Neuron (in vitro differentiated cells): ENCODE results near the gene ATM.
"Not testable (repeated sequence)": the region's sequence is repeated elsewhere in the genome, so short reads cannot be mapped to it uniquely, and the experiment has no call there.

Experiments
- H2AFZ ChIP-seq: one replicate; pipeline ENCODE4 v1.6.1; 2013; ENCODE audit warnings: low read depth, mild to moderate bottlenecking, inconsistent platforms, low read length, moderate library complexity
- H3K27me3 ChIP-seq: one replicate; pipeline ENCODE4 v1.6.1; 2013; ENCODE audit warnings: low read length; ENCODE audit not compliant: insufficient read depth
- H3K36me3 ChIP-seq: one replicate; pipeline ENCODE4 v1.6.1; 2013; ENCODE audit warnings: low read length; ENCODE audit not compliant: insufficient read depth
- H3K4me1 ChIP-seq: one replicate; pipeline ENCODE4 v1.6.1; 2013; ENCODE audit warnings: low read length; ENCODE audit not compliant: insufficient read depth
- H3K4me3 ChIP-seq: 2 replicates; pipeline ENCODE4 v1.5.1; 2013; ENCODE audit warnings: mild to moderate bottlenecking, low read length, moderate library complexity
- H3K9me3 ChIP-seq: one replicate; pipeline ENCODE4 v1.6.1; 2013; ENCODE audit warnings: low read length

The ATM gene

GRCh38 chr11:108370990-108371389 is 148.1 kb downstream of the ATM start:
- H3K36me3 ChIP-seq: peaks cover 14% of the 10 kb centered on the region
- H3K4me1 ChIP-seq: no peaks in the 10 kb centered on the region
- H3K27me3 ChIP-seq: no peaks in the 10 kb centered on the region
- H3K4me3 ChIP-seq: no peak overlapping the region
- peaks cover 2% of the 10 kb centered on the region for H3K9me3 ChIP-seq
- no peak overlapping the region for H2AFZ ChIP-seq

- not testable (repeated sequence) for H2AFZ ChIP-seq, H3K4me3 ChIP-seq, H3K36me3 ChIP-seq, H3K27me3 ChIP-seq, H3K4me1 ChIP-seq, H3K9me3 ChIP-seq
Measured at GRCh38 chr11:108373505-108373904, 150.6 kb downstream of the ATM start.

GRCh38 chr11:108388576-108388975 is 165.7 kb downstream of the ATM start:
- Histone ChIP-seq H3K27me3 (no peaks in the 10 kb centered on the region), H2AFZ (no peak overlapping the region), H3K9me3 (no peaks in the 10 kb centered on the region), H3K4me1 (no peaks in the 10 kb centered on the region), H3K36me3 (no peaks in the 10 kb centered on the region), H3K4me3 (no peak overlapping the region)

- no peak overlapping the region for H3K4me3 ChIP-seq
- H3K9me3 ChIP-seq: no peaks in the 10 kb centered on the region
- no peaks in the 10 kb centered on the region for H3K27me3 ChIP-seq
- H2AFZ ChIP-seq: no peak overlapping the region
- no peaks in the 10 kb centered on the region for H3K36me3 ChIP-seq
- H3K4me1 ChIP-seq: no peaks in the 10 kb centered on the region
Measured at GRCh38 chr11:108392353-108392752, 169.5 kb downstream of the ATM start.

- no peaks in the 10 kb centered on the region for H3K4me1 ChIP-seq
- no peaks in the 10 kb centered on the region for H3K9me3 ChIP-seq
- H3K4me3 ChIP-seq: no peak overlapping the region
- no peaks in the 10 kb centered on the region for H3K27me3 ChIP-seq
- no peak overlapping the region for H2AFZ ChIP-seq
- H3K36me3 ChIP-seq: no peaks in the 10 kb centered on the region
Measured at GRCh38 chr11:108393046-108393445, 170.2 kb downstream of the ATM start.

- Histone ChIP-seq H3K4me1 (no peaks in the 10 kb centered on the region), H3K4me3 (no peak overlapping the region), H3K27me3 (no peaks in the 10 kb centered on the region), H2AFZ (no peak overlapping the region), H3K36me3 (no peaks in the 10 kb centered on the region), H3K9me3 (no peaks in the 10 kb centered on the region)
Measured at GRCh38 chr11:108394744-108395284, 171.9 kb downstream of the ATM start.

- not testable (repeated sequence) for H3K4me1 ChIP-seq, H3K4me3 ChIP-seq, H3K27me3 ChIP-seq, H2AFZ ChIP-seq, H3K9me3 ChIP-seq, H3K36me3 ChIP-seq
Measured at GRCh38 chr11:108396672-108397071, 173.8 kb downstream of the ATM start.

GRCh38 chr11:108398439-108398838 is 175.6 kb downstream of the ATM start:
- H2AFZ ChIP-seq: no peak overlapping the region
- H3K9me3 ChIP-seq: no peaks in the 10 kb centered on the region
- no peaks in the 10 kb centered on the region for H3K36me3 ChIP-seq
- H3K27me3 ChIP-seq: no peaks in the 10 kb centered on the region
- H3K4me3 ChIP-seq: no peak overlapping the region
- H3K4me1 ChIP-seq: no peaks in the 10 kb centered on the region

GRCh38 chr11:108402241-108402640 is 179.4 kb downstream of the ATM start:
- H3K4me3 ChIP-seq: no peak overlapping the region
- H2AFZ ChIP-seq: no peak overlapping the region
- no peaks in the 10 kb centered on the region for H3K9me3 ChIP-seq
- H3K27me3 ChIP-seq: no peaks in the 10 kb centered on the region
- no peaks in the 10 kb centered on the region for H3K36me3 ChIP-seq
- no peaks in the 10 kb centered on the region for H3K4me1 ChIP-seq

- H3K9me3 ChIP-seq: no peaks in the 10 kb centered on the region
- no peak overlapping the region for H3K4me3 ChIP-seq
- no peaks in the 10 kb centered on the region for H3K4me1 ChIP-seq
- H3K36me3 ChIP-seq: no peaks in the 10 kb centered on the region
- H2AFZ ChIP-seq: no peak overlapping the region
- H3K27me3 ChIP-seq: no peaks in the 10 kb centered on the region
Measured at GRCh38 chr11:108403052-108403451, 180.2 kb downstream of the ATM start.

GRCh38 chr11:108405706-108406105 is 182.8 kb downstream of the ATM start:
- H3K27me3 ChIP-seq: no peaks in the 10 kb centered on the region
- no peaks in the 10 kb centered on the region for H3K4me1 ChIP-seq

GRCh38 chr11:108414958-108415357 is 192.1 kb downstream of the ATM start:
- Histone ChIP-seq H3K27me3 (no peaks in the 10 kb centered on the region), H3K4me3 (no peak overlapping the region), H3K9me3 (no peaks in the 10 kb centered on the region), H3K36me3 (no peaks in the 10 kb centered on the region), H2AFZ (no peak overlapping the region), H3K4me1 (no peaks in the 10 kb centered on the region)

More at GRCh38 chr11:108405706-108406105, 182.8 kb downstream of the ATM start:
- Histone ChIP-seq H3K9me3 (no peaks in the 10 kb centered on the region), H3K4me3 (no peak overlapping the region), H2AFZ (no peak overlapping the region), H3K36me3 (no peaks in the 10 kb centered on the region)

- not testable (repeated sequence) for H3K36me3 ChIP-seq, H3K9me3 ChIP-seq, H2AFZ ChIP-seq, H3K4me1 ChIP-seq, H3K4me3 ChIP-seq, H3K27me3 ChIP-seq
Measured at GRCh38 chr11:108417551-108417950, 194.7 kb downstream of the ATM start.
